Measurements from ENCODE around the gene KLHL7. TPM values are rescaled to one million over a fixed set of nuclear protein-coding genes. Genes with fewer than 3 reads are reported as not detected.
A peak's percentile ranks its signal among the peaks of the same experiment; 100 is the strongest.

Gene KLHL7
- total RNA-seq, 1 experiment from 2014 or later: 46.3 TPM

- no peaks in the 10 kb centered on the region for H4K20me1 ChIP-seq (ENCODE audit: insufficient read depth)
- no peak overlapping the region for H3K27ac ChIP-seq
- no peak overlapping the region for H3K4me2 ChIP-seq
- intact Hi-C loops (cut with micrococcal nuclease; ENCODE audit: unreplicated experiment): loop anchor here (5.0 kb wide), 1 partner anchor 345 kb away; the partner anchor contains the start of gene IL6
- H3K36me3 ChIP-seq (ENCODE audit: low read depth): no peaks in the 10 kb centered on the region
- peaks cover 15% of the 10 kb centered on the region; the same call in 1 of the 2 replicates for H3F3A ChIP-seq (ENCODE audit: insufficient read depth, low read depth)
- no peak overlapping the region for H3K4me3 ChIP-seq
- no TSS peak for BruUV-seq (replicated peaks)
- DNase-seq: no peak
- TF ChIP-seq EZH2 (IDR thresholded peaks at IDR 0.05; ENCODE audit: low read depth) (no peak), CTCF (conservative IDR thresholded peaks at IDR 0.05) (no peak; the same call in 1 of the 2 replicates)
- no peaks in the 10 kb centered on the region for H3K9me2 ChIP-seq (ENCODE audit: insufficient read depth)
- POLR2A ChIA-PET (ENCODE audit: unreplicated experiment): no interaction called here
- no peaks in the 10 kb centered on the region for H3K9me3 ChIP-seq (ENCODE audit: insufficient read depth, low read depth)
- H3K4me1 ChIP-seq (replicated peaks; ENCODE audit: insufficient read depth): peaks cover 30% of the 10 kb centered on the region
- no peaks in the 10 kb centered on the region for H3K27me3 ChIP-seq (ENCODE audit: insufficient read depth, low read depth)
- H3K79me2 ChIP-seq (ENCODE audit: low read depth): no peaks in the 10 kb centered on the region
- no peak overlapping the region for H2AFZ ChIP-seq
- CTCF ChIA-PET: no interaction called here
Observed at GRCh38 chr7:23072048-23072447, 33.5 kb upstream of the KLHL7 start.

DNA sequence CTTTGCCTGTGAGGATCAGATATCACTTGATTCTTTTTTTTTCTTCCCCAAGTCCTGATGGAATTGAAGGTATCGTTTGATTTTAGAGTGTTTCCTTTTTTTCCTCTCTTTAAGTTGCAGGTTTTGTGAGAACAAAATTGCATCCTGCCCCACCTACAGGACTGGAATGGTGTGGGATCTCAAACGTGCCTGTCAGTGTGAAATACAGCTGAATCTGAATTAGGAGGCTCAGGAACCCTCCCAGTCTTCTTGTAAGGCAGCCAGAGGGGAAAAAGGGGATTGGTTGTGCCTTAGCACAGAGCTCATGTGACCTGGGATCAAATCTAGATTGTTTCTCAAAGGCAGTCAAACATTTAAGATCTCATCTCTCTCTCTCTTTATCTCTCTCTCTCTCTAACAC is 32.7 kb upstream of the KLHL7 start:
- intact Hi-C loops (cut with micrococcal nuclease; ENCODE audit: unreplicated experiment): loop anchor here (5.0 kb wide), 1 partner anchor 346 kb away; the partner anchor contains the start of gene IL6
- no peaks in the 10 kb centered on the region for H3K9me2 ChIP-seq (ENCODE audit: insufficient read depth)
- peaks cover 39% of the 10 kb centered on the region for H3K4me1 ChIP-seq (replicated peaks; ENCODE audit: insufficient read depth)
- BruUV-seq (replicated peaks): no TSS peak
- H3K27ac ChIP-seq: no peak overlapping the region
- H3F3A ChIP-seq (ENCODE audit: insufficient read depth, low read depth): peaks cover 22% of the 10 kb centered on the region; the same call in 1 of the 2 replicates
- no peak for DNase-seq
- ChIA-PET POLR2A (ENCODE audit: unreplicated experiment) (no interaction called here), CTCF (no interaction called here)
- no peaks in the 10 kb centered on the region for H3K36me3 ChIP-seq (ENCODE audit: low read depth)
- H3K27me3 ChIP-seq (ENCODE audit: insufficient read depth, low read depth): no peaks in the 10 kb centered on the region
- no peak for TF ChIP-seq EZH2 (IDR thresholded peaks at IDR 0.05; ENCODE audit: low read depth)
- TF ChIP-seq CTCF (conservative IDR thresholded peaks at IDR 0.05): no peak
- no peak overlapping the region for H2AFZ ChIP-seq
- H3K4me3 ChIP-seq: no peak overlapping the region
- no peaks in the 10 kb centered on the region for H3K9me3 ChIP-seq (ENCODE audit: insufficient read depth, low read depth)
- H3K79me2 ChIP-seq (ENCODE audit: low read depth): no peaks in the 10 kb centered on the region
- H3K4me2 ChIP-seq: no peak overlapping the region
- no peaks in the 10 kb centered on the region for H4K20me1 ChIP-seq (ENCODE audit: insufficient read depth)

DNA sequence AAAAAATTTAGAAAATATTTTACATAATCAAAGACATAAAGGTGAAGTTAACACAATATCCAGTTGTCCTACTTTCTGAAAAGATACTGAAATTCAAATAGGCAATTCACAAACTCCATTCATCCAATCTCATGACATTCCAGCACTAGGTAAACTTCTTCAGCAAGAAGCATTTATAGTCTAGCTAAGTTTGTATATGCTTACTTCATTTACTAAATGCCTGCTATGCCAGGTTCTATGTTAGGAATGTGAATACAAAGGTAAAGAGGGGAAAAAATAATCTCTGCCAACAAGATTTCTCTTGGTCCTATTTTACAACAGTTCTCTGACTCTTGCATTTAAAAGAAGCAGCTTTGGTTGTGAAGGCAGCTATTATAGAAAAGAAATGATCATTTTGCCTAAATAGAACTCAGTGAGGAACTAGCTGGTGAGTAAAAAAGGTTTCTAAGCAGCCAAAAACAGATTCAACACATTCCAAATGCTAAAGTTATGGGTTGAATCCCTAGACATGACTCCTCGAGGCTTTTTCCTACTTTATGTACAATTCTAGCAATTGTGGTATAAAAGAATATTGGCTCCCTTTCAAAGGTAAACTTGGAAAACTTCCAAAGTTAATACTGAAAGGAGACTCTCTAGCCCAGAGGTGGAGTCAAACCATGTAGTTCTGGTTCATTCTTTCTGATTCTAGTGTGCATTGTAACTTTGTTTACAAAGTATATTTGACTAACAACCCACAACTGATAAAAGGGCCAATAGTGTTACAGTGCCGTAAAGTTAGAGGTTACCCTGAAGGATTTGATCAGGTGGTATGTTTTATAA is 30.9 kb upstream of the KLHL7 start:
- no peak overlapping the region for H2AFZ ChIP-seq
- peaks cover 23% of the 10 kb centered on the region; the same call in 1 of the 2 replicates for H3F3A ChIP-seq (ENCODE audit: insufficient read depth, low read depth)
- no TSS peak for BruUV-seq (replicated peaks)
- CTCF ChIA-PET: interaction anchor here (0.6 to 1.5 kb wide), 5 partner anchors 10 to 446 kb away, joined by 3 to 8 read pairs (median 5); no protein-coding TSS in a partner anchor
- 0 out of 2 replicates have a peak overlapping the region, but pooled peaks have one; percentile 0 for H3K27ac ChIP-seq
- no peaks in the 10 kb centered on the region for H3K27me3 ChIP-seq (ENCODE audit: insufficient read depth, low read depth)
- H3K4me2 ChIP-seq: peak overlapping the region; percentile 35
- no peak overlapping the region for H3K4me3 ChIP-seq
- H3K36me3 ChIP-seq (ENCODE audit: low read depth): no peaks in the 10 kb centered on the region
- no peaks in the 10 kb centered on the region for H3K79me2 ChIP-seq (ENCODE audit: low read depth)
- POLR2A ChIA-PET (ENCODE audit: unreplicated experiment): interaction anchor here (0.6 kb wide), 1 partner anchor 348 kb away, joined by 3 read pairs; the partner anchor contains the start of gene IL6
- peaks cover 44% of the 10 kb centered on the region for H3K4me1 ChIP-seq (replicated peaks; ENCODE audit: insufficient read depth)
- no peak for TF ChIP-seq CTCF (conservative IDR thresholded peaks at IDR 0.05)
- no peak for TF ChIP-seq EZH2 (IDR thresholded peaks at IDR 0.05; ENCODE audit: low read depth)
- peak in 1 of 2 experiments; percentile 75 for DNase-seq
- no peaks in the 10 kb centered on the region for H3K9me2 ChIP-seq (ENCODE audit: insufficient read depth)
- H3K9me3 ChIP-seq (ENCODE audit: insufficient read depth, low read depth): no peaks in the 10 kb centered on the region
- intact Hi-C loops (cut with micrococcal nuclease; ENCODE audit: unreplicated experiment): loop anchor here (5.0 kb wide), 1 partner anchor 347 kb away; the partner anchor contains the start of gene IL6
- no peaks in the 10 kb centered on the region for H4K20me1 ChIP-seq (ENCODE audit: insufficient read depth)
